H1 (cell line): ENCODE data around the gene RAB14.

Experiments
- CBX5 ChIP-seq: fragments of 300-800, 300-1000 bp; sonication (generic); IDR thresholded peaks from 2 replicates; pipeline ENCODE4 v1.7.1; 2016; ENCODE audit warnings: antibody characterized with exemption, low read length, low read depth
- CBX8 ChIP-seq: fragments of 300-800, 300-1000 bp; sonication (generic); IDR thresholded peaks from 2 replicates; pipeline ENCODE4 v1.7.1; 2016; ENCODE audit warnings: low read depth, low read length, borderline replicate concordance
- EP300 ChIP-seq, 2 experiments: IDR thresholded peaks; 1 replicate in 1 of 2; 2 replicates in 1 of 2; pipeline ENCODE4 v1.6.1; 2011 to 2012; ENCODE audit warnings: low read depth in 2 of 2, low read length in 2 of 2, mild to moderate bottlenecking in 2 of 2, borderline replicate concordance in 1 of 2, inconsistent platforms in 1 of 2, moderate library complexity in 1 of 2
- MAFK ChIP-seq: IDR thresholded peaks from 2 replicates; pipeline ENCODE4 v1.6.1; 2012; ENCODE audit warnings: low read depth, mild to moderate bottlenecking, improper control_type of control experiment, low read length
- POLR2A ChIP-seq, 2 experiments: IDR thresholded peaks; 1 replicate in 1 of 2; 2 replicates in 1 of 2; pipeline ENCODE4 v1.6.1; 2011; ENCODE audit warnings: low read depth in 2 of 2, low read length in 2 of 2, mild to moderate bottlenecking in 2 of 2; ENCODE audit errors: control extremely low read depth in 1 of 2
- POLR2AphosphoS5 ChIP-seq: IDR thresholded peaks from 2 replicates; pipeline ENCODE4 v1.6.1; 2011; ENCODE audit warnings: low read depth, low read length
- RAD21 ChIP-seq, 2 experiments: IDR thresholded peaks in 1 of 2; conservative IDR thresholded peaks in 1 of 2; 2 replicates each; pipeline ENCODE4 v1.6.1; 2011; ENCODE audit warnings: low read depth in 2 of 2, low read length in 2 of 2, improper control_type of control experiment in 1 of 2, inconsistent platforms in 1 of 2, mild to moderate bottlenecking in 1 of 2, moderate library complexity in 1 of 2
- RXRA ChIP-seq: IDR thresholded peaks from 2 replicates; pipeline ENCODE4 v1.6.1; 2011; ENCODE audit warnings: low read depth, mild to moderate bottlenecking, low read length, moderate library complexity; ENCODE audit not compliant: insufficient read depth
- SIN3A ChIP-seq, 2 experiments: IDR thresholded peaks in 1 of 2; conservative IDR thresholded peaks in 1 of 2; 2 replicates each; pipeline ENCODE4 v1.6.1; 2011 to 2012; ENCODE audit warnings: low read length in 2 of 2, improper control_type of control experiment in 1 of 2, low read depth in 1 of 2, mild to moderate bottlenecking in 1 of 2
- SP1 ChIP-seq: IDR thresholded peaks from 2 replicates; pipeline ENCODE4 v1.6.1; 2011; ENCODE audit warnings: low read depth, low read length
- YY1 ChIP-seq: IDR thresholded peaks from 2 replicates; pipeline ENCODE4 v1.6.1; 2011; ENCODE audit warnings: low read depth, mild to moderate bottlenecking, low read length
- ZNF274 ChIP-seq: IDR thresholded peaks from 2 replicates; pipeline ENCODE4 v1.7.0; 2012; ENCODE audit warnings: low read length, borderline replicate concordance; ENCODE audit errors: extremely low read depth
- TF ChIP-seq, protein P1 (sequence below), 3 experiments: IDR thresholded peaks; 1 replicate in 2 of 3; 2 replicates in 1 of 3; pipeline versions ENCODE4 v1.5.1 to v1.6.1; 2011; ENCODE audit warnings: low read length in 3 of 3, mild to moderate bottlenecking in 3 of 3, inconsistent platforms in 2 of 3, low read depth in 1 of 3, moderate library complexity in 1 of 3; ENCODE audit not compliant: insufficient read depth in 1 of 3; ENCODE audit errors: control extremely low read depth in 1 of 3
- TF ChIP-seq, protein P2 (sequence below): IDR thresholded peaks from 2 replicates; pipeline ENCODE4 v1.6.1; 2012; ENCODE audit warnings: inconsistent platforms

DNA sequence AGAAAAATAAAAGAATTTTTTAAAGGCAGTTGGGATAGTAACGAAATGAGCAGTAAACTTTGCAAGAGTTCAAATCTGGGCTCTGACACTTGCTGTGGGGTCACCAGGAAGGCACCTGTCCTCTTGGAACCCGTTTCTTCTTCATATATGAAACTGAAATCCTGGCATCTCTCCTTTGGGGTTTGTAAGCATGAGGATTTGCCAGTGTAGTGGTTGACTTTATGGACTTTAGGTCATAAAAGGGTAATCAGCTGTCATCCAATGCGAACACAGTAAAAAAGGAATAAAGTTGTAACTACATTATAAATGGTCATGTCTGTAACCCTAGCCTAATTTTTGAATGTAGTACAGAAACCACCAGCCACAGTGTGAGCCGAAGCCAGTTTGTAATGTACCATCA lies 1.3 kb downstream of the RAB14 start:
- TF ChIP-seq SIN3A (conservative IDR thresholded peaks at IDR 0.05 in 1 of 2, IDR thresholded peaks at IDR 0.05 in 1 of 2; ENCODE audit: low read depth in 1 of 2, low read length in 2 of 2) (no peak), POLR2A (IDR thresholded peaks at IDR 0.05; ENCODE audit: control extremely low read depth in 1 of 2, low read depth in 2 of 2, low read length in 2 of 2) (no peak), RAD21 (IDR thresholded peaks at IDR 0.05 in 1 of 2, conservative IDR thresholded peaks at IDR 0.05 in 1 of 2; ENCODE audit: low read depth in 2 of 2, low read length in 2 of 2) (no peak), MAFK (no peak), SP1 (no peak), CBX5 (no peak), EP300 (IDR thresholded peaks at IDR 0.05; ENCODE audit: borderline replicate concordance in 1 of 2, low read depth in 2 of 2, low read length in 2 of 2) (no peak), RXRA (no peak), POLR2AphosphoS5 (no peak), YY1 (no peak), ZNF274 (no peak), CBX8 (no peak)
- TF ChIP-seq, protein P1, sequence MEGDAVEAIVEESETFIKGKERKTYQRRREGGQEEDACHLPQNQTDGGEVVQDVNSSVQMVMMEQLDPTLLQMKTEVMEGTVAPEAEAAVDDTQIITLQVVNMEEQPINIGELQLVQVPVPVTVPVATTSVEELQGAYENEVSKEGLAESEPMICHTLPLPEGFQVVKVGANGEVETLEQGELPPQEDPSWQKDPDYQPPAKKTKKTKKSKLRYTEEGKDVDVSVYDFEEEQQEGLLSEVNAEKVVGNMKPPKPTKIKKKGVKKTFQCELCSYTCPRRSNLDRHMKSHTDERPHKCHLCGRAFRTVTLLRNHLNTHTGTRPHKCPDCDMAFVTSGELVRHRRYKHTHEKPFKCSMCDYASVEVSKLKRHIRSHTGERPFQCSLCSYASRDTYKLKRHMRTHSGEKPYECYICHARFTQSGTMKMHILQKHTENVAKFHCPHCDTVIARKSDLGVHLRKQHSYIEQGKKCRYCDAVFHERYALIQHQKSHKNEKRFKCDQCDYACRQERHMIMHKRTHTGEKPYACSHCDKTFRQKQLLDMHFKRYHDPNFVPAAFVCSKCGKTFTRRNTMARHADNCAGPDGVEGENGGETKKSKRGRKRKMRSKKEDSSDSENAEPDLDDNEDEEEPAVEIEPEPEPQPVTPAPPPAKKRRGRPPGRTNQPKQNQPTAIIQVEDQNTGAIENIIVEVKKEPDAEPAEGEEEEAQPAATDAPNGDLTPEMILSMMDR (IDR thresholded peaks at IDR 0.05; ENCODE audit: control extremely low read depth in 1 of 3, insufficient read depth in 1 of 3, low read depth in 1 of 3, low read length in 3 of 3), result no peak
- TF ChIP-seq, protein P2, sequence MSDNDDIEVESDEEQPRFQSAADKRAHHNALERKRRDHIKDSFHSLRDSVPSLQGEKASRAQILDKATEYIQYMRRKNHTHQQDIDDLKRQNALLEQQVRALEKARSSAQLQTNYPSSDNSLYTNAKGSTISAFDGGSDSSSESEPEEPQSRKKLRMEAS, result no peak
